Mesothelial cell of epicardium (in vitro differentiated cells): ENCODE results near the gene SMC6. TPM values are rescaled to one million over a fixed set of nuclear protein-coding genes. Genes with fewer than 3 reads are reported as not detected.

Experiments used
- DNase-seq, 2 experiments: peaks; one replicate each; pipeline ENCODE4 v3.0.0; 2021; ENCODE audit warnings: low spot score in 2 of 2; ENCODE audit not compliant: unreplicated experiment in 2 of 2
- H3K27ac Mint-ChIP-seq: 2 replicates; pipeline ENCODE4 v1.8.0; 2021; ENCODE audit warnings: mixed read lengths
- H3K27me3 Mint-ChIP-seq: 2 replicates; pipeline ENCODE4 v1.8.0; 2021; ENCODE audit warnings: low read depth, mixed read lengths
- H3K36me3 Mint-ChIP-seq: 2 replicates; pipeline ENCODE4 v1.8.0; 2021; ENCODE audit warnings: mixed read lengths
- H3K4me1 Mint-ChIP-seq: 2 replicates; pipeline ENCODE4 v1.8.0; 2021; ENCODE audit warnings: mixed read lengths
- H3K4me3 Mint-ChIP-seq: 2 replicates; pipeline ENCODE4 v1.8.0; 2021; ENCODE audit warnings: mild to moderate bottlenecking, moderate library complexity, mixed read lengths
- H3K9me3 Mint-ChIP-seq: 2 replicates; pipeline ENCODE4 v1.8.0; 2021; ENCODE audit warnings: mixed read lengths
- total RNA-seq: library from RNA; stranded (reverse); gene quantifications from 3 replicates; pipeline ENCODE4 v1.2.1, GENCODE V29; 2021
- TF ChIP-seq, protein P1 (sequence below): fragments of 200-600 bp; sonication (generic); IDR thresholded peaks from one replicate; pipeline ENCODE4 v1.5.0; 2021; ENCODE audit warnings: antibody characterized with exemption; ENCODE audit not compliant: unreplicated experiment

Gene SMC6
- total RNA-seq, 1 donor from 2014 or later, result 24.7 TPM

DNA sequence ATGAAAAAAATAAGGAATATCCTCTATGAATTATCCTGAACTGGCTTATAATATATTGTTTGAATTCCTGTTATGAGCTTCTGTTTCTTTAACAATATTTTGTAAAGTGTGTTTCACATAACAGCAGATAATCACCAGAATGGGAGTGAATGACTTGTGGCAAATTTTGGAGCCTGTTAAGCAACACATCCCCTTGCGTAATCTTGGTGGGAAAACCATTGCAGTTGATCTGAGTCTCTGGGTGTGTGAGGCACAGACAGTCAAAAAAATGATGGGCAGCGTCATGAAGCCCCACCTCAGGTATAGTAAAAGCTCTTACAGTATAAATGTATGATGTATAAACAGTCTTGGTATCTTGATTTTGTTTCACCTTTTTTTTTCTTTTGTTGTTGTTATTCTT, 6.2 kb upstream of the SMC6 start:
- Mint-ChIP-seq H3K27me3 (no peaks in the 10 kb centered on the region), H3K36me3 (no peaks in the 10 kb centered on the region), H3K27ac (no peak overlapping the region), H3K9me3 (no peaks in the 10 kb centered on the region), H3K4me3 (no peak overlapping the region), H3K4me1 (peaks cover 15% of the 10 kb centered on the region)
- DNase-seq, result no peak
- TF ChIP-seq, protein P1, sequence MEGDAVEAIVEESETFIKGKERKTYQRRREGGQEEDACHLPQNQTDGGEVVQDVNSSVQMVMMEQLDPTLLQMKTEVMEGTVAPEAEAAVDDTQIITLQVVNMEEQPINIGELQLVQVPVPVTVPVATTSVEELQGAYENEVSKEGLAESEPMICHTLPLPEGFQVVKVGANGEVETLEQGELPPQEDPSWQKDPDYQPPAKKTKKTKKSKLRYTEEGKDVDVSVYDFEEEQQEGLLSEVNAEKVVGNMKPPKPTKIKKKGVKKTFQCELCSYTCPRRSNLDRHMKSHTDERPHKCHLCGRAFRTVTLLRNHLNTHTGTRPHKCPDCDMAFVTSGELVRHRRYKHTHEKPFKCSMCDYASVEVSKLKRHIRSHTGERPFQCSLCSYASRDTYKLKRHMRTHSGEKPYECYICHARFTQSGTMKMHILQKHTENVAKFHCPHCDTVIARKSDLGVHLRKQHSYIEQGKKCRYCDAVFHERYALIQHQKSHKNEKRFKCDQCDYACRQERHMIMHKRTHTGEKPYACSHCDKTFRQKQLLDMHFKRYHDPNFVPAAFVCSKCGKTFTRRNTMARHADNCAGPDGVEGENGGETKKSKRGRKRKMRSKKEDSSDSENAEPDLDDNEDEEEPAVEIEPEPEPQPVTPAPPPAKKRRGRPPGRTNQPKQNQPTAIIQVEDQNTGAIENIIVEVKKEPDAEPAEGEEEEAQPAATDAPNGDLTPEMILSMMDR, result no peak

- Mint-ChIP-seq H3K27ac (no peak overlapping the region), H3K4me1 (peaks cover 17% of the 10 kb centered on the region), H3K27me3 (no peaks in the 10 kb centered on the region), H3K4me3 (no peak overlapping the region), H3K9me3 (no peaks in the 10 kb centered on the region), H3K36me3 (no peaks in the 10 kb centered on the region)
- no peak for DNase-seq
- TF ChIP-seq, protein P1, result no peak
Measured at GRCh38 chr2:17758118-17758517, 4.5 kb upstream of the SMC6 start.

DNA sequence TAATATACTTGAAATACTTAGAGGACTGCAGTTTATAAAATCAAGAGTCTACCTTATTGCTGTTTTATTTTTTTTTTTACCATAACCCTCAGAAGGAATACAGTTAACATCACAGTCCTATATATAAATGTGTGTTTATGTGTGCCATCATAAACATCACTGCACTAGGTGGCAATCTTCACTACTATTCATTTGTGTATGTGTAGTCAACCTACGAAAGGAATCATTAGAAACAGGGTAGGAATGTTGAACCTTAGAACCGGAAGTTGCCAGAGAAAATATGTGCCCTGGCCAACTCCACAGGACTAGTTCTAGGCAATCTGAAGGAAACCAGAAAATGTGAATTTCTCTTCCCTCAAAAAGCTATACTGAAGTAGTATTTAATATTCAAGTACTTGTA, 3.7 kb upstream of the SMC6 start:
- DNase-seq, result no peak
- TF ChIP-seq, protein P1, result no peak
- no peak overlapping the region for H3K4me3 Mint-ChIP-seq
- no peaks in the 10 kb centered on the region for H3K36me3 Mint-ChIP-seq
- H3K27me3 Mint-ChIP-seq, result no peaks in the 10 kb centered on the region
- H3K27ac Mint-ChIP-seq, result peak overlapping the region; percentile 44
- peaks cover 25% of the 10 kb centered on the region for H3K4me1 Mint-ChIP-seq
- H3K9me3 Mint-ChIP-seq, result no peaks in the 10 kb centered on the region

GRCh38 chr2:17756668-17757067, 3.1 kb upstream of the SMC6 start:
- Mint-ChIP-seq H3K27ac (peak overlapping the region; percentile 4), H3K4me1 (peaks cover 30% of the 10 kb centered on the region), H3K4me3 (no peak overlapping the region), H3K9me3 (no peaks in the 10 kb centered on the region), H3K36me3 (no peaks in the 10 kb centered on the region), H3K27me3 (no peaks in the 10 kb centered on the region)
- TF ChIP-seq, protein P1, result no peak
- no peak for DNase-seq

- peak overlapping the region; percentile 99 for H3K27ac Mint-ChIP-seq
- H3K27me3 Mint-ChIP-seq, result no peaks in the 10 kb centered on the region
- H3K9me3 Mint-ChIP-seq, result no peaks in the 10 kb centered on the region
- H3K4me1 Mint-ChIP-seq, result peaks cover 32% of the 10 kb centered on the region
- H3K36me3 Mint-ChIP-seq, result no peaks in the 10 kb centered on the region
- DNase-seq, result no peak
- H3K4me3 Mint-ChIP-seq, result peak overlapping the region; percentile 97
- TF ChIP-seq, protein P1, result no peak
Measured at GRCh38 chr2:17754773-17755425, 1.3 kb upstream of the SMC6 start.
